Thymus (tissue), 2 donors: ENCODE results near the gene SKI. TPM values are rescaled to one million over a fixed set of nuclear protein-coding genes. Genes with fewer than 3 reads are reported as not detected.

ENCODE experiments used
- polyA plus RNA-seq: library from polyadenylated mRNA; stranded (reverse); fragments of 200-250 nt; gene quantifications from one replicate; pipeline ENCODE4 v1.2.3, GENCODE V29; 2013
- total RNA-seq: library from RNA; stranded (reverse); fragments of 120-200 nt; gene quantifications from one replicate; pipeline ENCODE4 v1.2.4, GENCODE V29; 2013
- donor health status: healthy.

The SKI gene
- total and polyA plus RNA-seq, 2 donors, result 5.3 to 16.4 TPM

Other genes with a start within 250 kb of the SKI start
- gene CFAP74, start 224.5 kb upstream of the SKI start, total RNA-seq, result 0.09 TPM
- 0.16 TPM for gene CFAP74, start 224.5 kb upstream of the SKI start, polyA plus RNA-seq
- 0.14 TPM for gene GABRD, start 209.0 kb upstream of the SKI start, total RNA-seq
- 1.4 TPM for gene GABRD, start 209.0 kb upstream of the SKI start, polyA plus RNA-seq
- gene PRKCZ, start 177.9 kb upstream of the SKI start, total RNA-seq, result 7.6 TPM
- 30.6 TPM for gene PRKCZ, start 177.9 kb upstream of the SKI start, polyA plus RNA-seq
- 20.4 TPM for gene FAAP20, start 33.5 kb upstream of the SKI start, total RNA-seq
- 125 TPM for gene FAAP20, start 33.5 kb upstream of the SKI start, polyA plus RNA-seq
- gene MORN1, start 163.2 kb downstream of the SKI start, total RNA-seq, result 5.7 TPM
- gene MORN1, start 163.2 kb downstream of the SKI start, polyA plus RNA-seq, result 6.4 TPM
- 58.6 TPM for gene RER1, start 163.5 kb downstream of the SKI start, total RNA-seq
- 85.8 TPM for gene RER1, start 163.5 kb downstream of the SKI start, polyA plus RNA-seq
- 8.8 TPM for gene PEX10, start 184.2 kb downstream of the SKI start, total RNA-seq
- gene PEX10, start 184.2 kb downstream of the SKI start, polyA plus RNA-seq, result 16.0 TPM
- 0.90 TPM for gene PLCH2, start 248.0 kb downstream of the SKI start, total RNA-seq
- gene PLCH2, start 248.0 kb downstream of the SKI start, polyA plus RNA-seq, result 34.4 TPM